CD4-positive, alpha-beta T cell treated with Interleukin-4 for 4 hours (primary cell): Measurements from ENCODE around the gene PIEZO2.
"Not testable (repeated sequence)": the region's sequence is repeated elsewhere in the genome, so short reads cannot be mapped to it uniquely, and the experiment has no call there.

ENCODE experiments used
- DNase-seq: peaks from one replicate; pipeline ENCODE4 v3.0.0-alpha.2; 2020

Gene PIEZO2

GRCh38 chr18:10878703-10879102 lies 270.7 kb downstream of the PIEZO2 start:
- no peak for DNase-seq

DNA sequence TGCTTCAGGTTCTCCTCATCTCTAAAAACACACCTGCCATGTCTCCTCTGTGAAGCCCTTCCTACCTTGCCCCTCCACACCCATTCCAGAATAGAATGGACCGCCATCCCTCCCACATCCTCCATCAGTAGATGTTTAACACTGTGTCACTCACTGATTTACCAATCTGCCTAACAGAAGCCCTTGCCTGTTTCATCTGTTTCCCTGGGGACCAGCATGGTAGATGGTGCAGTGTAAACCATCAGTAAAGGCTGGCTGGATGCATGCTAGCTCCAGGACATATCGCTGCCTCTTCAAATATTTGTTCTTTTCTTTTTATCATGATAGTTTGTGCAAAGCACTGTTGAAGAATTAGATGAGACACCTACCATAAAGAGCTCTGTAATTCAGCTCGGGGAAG lies 271.4 kb downstream of the PIEZO2 start:
- DNase-seq, result no peak

- DNase-seq, result no peak
These were observed 273.6 kb downstream of the PIEZO2 start for GRCh38 chr18:10875811-10876210.

GRCh38 chr18:10872304-10872703 lies 277.1 kb downstream of the PIEZO2 start:
- no peak for DNase-seq

GRCh38 chr18:10864722-10865121 lies 284.6 kb downstream of the PIEZO2 start:
- DNase-seq, result no peak

DNA sequence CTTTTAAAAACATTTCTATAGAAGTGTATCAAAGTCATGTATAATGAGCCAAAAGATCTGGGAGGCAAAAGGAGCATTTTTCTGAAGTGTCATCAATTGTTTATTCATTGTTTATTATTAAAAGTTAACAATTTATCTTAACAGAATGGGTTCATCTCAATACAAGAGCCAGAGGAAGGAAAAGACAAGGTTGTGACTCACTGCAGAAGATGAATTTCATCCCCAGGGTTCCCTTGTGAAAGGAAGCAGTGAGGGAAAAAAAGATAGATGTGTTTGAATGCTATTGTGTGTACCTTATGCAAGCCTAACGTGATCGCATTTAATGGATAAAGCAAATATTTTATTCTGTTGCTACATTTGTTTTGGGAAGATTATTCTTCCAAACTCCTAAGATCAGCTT lies 286.3 kb downstream of the PIEZO2 start:
- DNase-seq, result no peak

DNA sequence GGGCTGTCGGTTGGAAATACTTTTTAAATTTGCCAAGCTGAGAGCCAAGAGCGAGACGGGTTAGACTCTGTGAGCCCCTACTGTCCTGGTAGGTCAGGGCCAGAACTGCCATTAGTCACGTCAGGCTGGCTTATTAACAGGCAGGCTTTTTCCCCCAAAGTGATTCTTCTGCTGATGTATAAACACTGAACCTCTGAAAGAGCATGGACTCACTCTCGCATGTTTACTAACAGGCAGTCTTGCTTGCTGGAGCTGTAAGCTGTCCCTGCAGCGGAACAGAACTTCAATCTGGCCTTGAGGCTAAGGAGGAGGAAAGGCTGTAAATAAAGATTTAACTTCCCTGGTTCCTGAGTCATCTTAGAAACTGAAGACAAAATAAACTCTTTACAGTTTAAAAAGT lies 288.4 kb downstream of the PIEZO2 start:
- DNase-seq, result no peak

DNA sequence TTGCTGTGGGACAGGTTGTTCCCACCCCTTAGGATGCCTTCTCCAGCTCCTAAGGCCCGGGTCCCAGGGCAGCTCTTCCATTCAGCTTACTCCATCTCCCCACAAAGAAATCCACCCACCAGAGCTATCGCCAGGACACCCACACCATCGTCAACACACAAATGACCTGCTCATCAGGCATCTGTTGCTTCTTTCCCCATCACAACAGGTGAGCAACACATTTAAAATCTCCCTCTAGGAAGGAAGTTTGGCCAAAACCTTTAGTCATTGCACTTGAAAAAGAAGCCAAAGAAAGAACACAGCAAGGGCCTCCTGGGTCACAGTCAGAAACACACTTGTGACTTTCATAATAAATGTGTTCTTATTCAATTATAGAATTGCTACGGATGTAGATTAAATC lies 289.0 kb downstream of the PIEZO2 start:
- DNase-seq, result no peak

DNA sequence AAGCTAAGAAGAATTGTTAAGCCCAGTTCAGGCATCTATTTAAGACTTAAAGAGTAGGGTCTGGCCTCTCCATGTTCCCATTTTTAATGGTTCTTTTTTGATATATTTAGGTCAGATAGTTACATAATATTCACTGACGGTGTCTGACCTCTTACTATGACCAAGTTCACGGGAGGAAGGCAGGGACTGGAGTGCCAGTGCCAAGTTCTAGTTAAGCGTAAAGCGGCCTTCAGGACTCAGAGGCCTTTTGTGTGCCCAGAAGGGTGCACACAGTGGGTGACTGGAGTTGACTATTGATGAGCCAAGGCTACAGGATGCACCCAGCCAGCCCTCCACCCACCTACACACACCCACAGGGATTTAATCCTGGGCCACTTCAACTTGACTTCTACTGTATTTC lies 290.9 kb downstream of the PIEZO2 start:
- DNase-seq, result no peak

GRCh38 chr18:10856132-10856531 lies 293.2 kb downstream of the PIEZO2 start:
- DNase-seq, result no peak

DNA sequence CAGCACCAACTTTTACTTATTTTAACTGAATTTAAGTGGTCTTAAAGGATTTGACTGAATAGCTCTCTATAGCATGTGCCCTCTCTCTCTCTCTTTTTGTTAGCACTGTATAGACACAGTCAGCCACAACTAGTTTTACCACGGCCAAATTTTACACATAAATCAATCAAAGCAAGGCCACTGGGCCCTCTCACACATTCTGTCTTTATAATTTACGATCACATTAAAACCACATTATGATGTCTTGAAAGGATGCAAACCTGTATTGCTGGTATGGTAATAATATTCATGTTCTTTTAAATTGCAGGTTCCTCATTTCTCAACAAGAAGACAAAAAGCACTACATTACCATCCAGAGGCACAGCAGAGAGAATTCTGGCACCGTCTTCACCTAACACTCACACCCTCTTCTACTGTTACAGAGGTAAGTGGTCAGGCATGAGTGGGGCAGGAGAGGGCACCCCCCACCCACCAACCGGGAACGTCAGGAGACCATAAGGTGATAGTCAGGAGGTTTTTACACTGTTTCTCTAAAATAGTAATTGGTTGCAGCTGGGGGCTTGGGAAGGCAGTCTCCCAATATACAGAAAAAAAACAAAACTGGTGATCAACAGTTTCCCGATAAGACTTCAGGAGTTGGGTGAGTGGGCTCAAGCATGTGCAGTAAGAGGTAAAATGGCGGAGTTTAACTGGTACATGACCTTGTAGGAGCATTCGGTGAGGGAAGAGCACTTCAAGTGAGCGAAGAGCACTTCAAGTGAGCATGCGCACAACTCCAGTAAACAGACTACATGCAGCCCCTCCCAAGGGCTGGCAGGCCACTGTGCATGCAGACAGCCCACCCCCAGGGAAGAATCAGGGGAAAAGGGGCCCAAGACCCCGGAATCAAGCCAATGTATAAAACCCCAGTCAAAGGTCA lies 296.7 kb downstream of the PIEZO2 start:
- DNase-seq, result no peak

DNA sequence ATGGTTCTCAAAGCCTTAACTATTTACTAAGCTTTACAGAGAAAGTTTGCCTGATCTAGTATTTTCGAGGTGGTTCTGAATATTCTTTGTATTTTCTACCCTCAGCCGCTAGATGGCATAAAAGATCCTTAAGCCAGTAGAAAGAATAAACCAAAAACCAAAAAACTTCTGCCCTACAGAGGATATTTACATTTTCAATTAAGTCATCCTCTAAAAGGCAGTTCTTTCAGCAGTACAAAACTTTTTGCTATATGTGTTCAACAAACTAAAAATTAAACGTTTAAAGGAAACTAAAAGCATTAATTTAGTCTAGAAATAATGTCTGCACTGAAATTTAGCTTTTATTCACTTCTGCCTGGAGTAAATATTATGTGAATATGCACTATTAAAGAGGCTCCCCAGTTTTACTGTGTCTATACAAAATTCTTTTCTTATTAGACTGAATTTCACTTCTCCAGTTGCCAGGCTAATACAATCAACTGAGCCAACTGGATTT lies 297.5 kb downstream of the PIEZO2 start:
- peak; percentile 28 for DNase-seq

DNA sequence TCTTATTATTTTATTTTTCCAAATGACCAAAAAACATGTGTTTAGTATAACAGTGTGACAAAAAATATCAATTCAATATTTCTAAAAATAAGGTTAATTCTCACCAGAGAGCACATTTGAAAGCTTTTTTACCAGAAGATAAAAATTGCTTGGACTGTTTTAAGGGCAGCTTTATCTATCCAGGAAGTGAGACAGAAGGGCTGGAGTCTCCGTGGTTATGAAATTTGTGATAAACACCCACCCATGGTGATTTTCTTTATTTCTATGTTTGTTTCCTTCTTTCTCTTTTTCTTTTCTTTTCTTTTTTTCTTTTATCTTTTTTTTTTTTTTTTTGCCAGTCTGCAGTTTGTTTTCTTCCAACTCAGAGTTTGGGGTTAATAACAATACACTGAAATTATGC lies 298.5 kb downstream of the PIEZO2 start:
- DNase-seq, result no peak

GRCh38 chr18:10850216-10850615 lies 299.2 kb downstream of the PIEZO2 start:
- DNase-seq, result no peak

GRCh38 chr18:10847907-10848306 lies 301.5 kb downstream of the PIEZO2 start:
- DNase-seq, result no peak

DNA sequence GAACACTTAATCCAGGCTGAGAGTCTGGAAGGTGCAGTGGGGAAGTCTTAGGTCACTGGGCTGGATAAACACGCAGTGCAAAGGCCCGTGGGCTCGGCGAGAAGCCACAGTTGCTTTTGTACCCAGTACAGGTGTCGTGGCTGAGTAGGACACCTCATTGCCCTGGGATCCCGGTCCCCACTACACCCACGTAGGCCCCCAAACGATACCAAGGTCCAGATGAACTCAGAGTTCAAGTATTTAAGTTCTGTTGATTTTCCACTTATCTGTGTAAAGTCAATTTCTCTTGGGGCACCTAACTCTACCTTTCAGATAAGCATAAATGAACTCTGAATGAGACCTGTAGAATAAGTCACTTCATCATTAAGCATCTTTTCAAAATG lies 302.0 kb downstream of the PIEZO2 start:
- no peak for DNase-seq

DNA sequence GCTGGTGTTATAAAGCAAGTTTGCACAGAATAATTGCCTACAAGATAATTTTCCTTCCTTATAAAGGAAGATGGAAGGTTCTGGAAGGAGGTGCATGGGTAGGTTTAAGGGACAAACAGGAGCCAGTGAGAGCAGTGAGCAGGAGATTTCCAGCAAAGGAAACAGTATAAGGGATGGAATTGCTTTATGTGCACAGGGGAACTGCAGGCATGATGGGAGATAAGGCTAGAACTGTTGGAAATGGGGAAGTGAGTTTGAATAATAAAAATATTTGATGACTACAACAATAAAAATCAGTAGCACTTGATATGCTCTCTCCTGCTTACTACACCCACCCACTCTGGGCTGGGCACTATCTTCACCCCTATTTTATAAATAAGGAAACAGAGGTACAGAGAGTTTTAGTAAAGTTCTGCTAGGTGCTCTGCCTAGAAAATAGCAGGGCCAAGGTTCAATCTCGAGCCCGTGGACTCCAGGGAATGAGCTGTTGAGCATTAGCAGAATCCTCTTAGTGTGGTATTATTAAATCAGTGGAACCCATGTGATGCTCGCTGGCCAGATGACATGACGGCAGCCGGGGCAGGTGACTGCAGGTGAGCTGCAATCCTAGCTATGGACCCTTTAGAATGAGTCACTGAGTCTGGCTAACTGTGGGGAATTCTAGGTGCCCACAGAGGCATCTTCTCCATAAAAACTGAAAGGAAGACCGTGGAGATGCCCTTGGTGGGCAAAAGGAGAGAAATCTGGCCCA lies 302.5 kb downstream of the PIEZO2 start:
- no peak for DNase-seq

GRCh38 chr18:10846035-10846434 lies 303.3 kb downstream of the PIEZO2 start:
- DNase-seq, result not testable (repeated sequence)

DNA sequence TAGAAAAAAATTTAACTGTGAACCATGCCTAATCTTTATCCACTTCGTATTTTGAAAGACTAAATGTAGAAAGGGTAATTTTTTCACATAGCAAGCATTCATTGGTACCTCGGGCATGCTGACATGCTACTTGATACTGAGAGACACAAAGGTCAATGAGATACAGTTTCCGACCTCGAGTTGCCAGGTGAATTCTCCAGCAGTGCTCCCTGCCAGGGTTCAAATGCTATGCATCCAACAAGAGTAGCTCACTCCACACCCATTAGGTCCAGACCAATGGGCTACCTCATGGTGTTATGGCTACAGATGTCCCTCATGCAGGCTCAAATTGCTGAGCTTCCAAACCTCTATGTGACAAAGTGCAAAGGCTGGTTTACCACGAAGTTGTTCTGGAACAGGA lies 305.8 kb downstream of the PIEZO2 start:
- no peak for DNase-seq

DNA sequence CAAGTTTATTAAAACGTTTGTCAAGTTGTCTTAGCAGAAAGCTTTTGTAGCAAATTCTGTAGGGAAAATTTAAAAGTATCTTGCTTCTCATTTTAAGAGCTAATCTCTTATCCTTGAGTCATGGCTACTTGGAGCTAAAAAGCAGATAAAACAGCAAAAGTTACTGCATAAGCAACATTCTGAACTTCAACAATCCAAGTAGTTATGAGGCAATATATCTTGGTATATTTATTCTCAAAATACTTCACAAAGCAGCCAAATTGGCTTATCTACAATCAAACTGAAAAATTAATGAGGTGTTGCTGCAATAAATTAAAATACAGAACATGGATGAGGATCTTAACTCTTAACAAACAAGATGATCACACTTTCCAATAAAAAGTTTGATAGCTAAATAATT lies 306.5 kb downstream of the PIEZO2 start:
- no peak for DNase-seq

- no peak for DNase-seq
These were observed 307.0 kb downstream of the PIEZO2 start for GRCh38 chr18:10842371-10842770.

GRCh38 chr18:10841203-10841602 lies 308.2 kb downstream of the PIEZO2 start:
- DNase-seq, result no peak

DNA sequence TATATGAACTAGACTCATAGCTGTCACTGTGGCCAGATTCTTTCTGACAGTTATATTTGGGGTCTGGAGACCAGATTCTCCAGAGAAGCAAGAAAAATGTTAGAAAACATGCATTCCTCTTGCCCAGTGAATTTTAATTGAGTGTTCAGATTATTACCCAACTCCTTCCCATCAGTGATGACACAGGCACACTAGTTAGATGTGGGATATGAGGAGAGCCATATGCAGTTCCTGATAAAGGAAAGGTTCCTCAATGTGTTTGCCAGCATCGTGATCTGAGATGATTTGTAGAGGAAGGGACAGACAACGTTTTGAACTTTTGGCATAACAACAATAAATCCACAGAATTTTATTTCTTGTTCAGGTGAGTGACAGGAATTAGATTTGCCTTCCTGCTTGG lies 308.6 kb downstream of the PIEZO2 start:
- no peak for DNase-seq

DNA sequence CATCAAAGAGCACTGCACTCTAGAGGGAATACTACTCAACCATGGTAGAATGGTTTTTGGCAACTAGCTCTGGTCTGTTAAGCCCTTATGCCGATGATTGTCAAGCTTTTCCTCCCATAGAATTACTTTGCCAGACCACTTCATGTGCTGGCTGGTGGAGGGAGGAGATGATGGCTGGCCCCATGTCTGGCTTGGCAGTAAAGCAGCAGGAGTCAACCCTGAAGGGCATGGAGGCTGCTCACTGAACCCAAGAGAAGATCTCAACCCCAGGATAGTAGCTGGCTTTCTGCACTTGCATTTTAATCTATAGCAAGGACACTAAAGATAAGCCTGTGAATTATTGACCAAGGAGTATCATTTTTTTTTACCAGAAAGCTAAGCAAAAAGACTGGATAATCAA lies 309.9 kb downstream of the PIEZO2 start:
- DNase-seq, result no peak
